Measurements from ENCODE around the gene CADPS.

GRCh38 chr3:62611541-62612240 lies 263.5 kb downstream of the CADPS start:
- no peak for TF ChIP-seq CTCF (conservative IDR thresholded peaks at IDR 0.05; ENCODE audit: low read depth, low read length)
- no peak for TF ChIP-seq EZH2 (IDR thresholded peaks at IDR 0.05; ENCODE audit: borderline replicate concordance, low read depth, low read length, poor library complexity, severe bottlenecking)

Data from A673 (cell line).